K562 treated with DMSO at 1 percent for 24 hours (cell line): ENCODE measurements around the gene LBP. TPM values are rescaled to one million over a fixed set of nuclear protein-coding genes. Genes with fewer than 3 reads are reported as not detected.

Source experiments
- total RNA-seq: library from RNA; unstranded; fragments of 300-600 nt; gene quantifications from 2 replicates; pipeline ENCODE4 v1.2.3, GENCODE V29; 2022; ENCODE audit warnings: low read depth; ENCODE audit not compliant: insufficient read depth

Gene LBP, protein sequence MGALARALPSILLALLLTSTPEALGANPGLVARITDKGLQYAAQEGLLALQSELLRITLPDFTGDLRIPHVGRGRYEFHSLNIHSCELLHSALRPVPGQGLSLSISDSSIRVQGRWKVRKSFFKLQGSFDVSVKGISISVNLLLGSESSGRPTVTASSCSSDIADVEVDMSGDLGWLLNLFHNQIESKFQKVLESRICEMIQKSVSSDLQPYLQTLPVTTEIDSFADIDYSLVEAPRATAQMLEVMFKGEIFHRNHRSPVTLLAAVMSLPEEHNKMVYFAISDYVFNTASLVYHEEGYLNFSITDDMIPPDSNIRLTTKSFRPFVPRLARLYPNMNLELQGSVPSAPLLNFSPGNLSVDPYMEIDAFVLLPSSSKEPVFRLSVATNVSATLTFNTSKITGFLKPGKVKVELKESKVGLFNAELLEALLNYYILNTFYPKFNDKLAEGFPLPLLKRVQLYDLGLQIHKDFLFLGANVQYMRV
- total RNA-seq, result 0.14 TPM in 1 of 2 replicates, not detected in the other

GRCh38 chr20:38346247-38346651, at the start of gene LBP:
TSS of gene LBP (plus strand) at chr20:38346482. CDS start at chr20:38346517, 35 bp downstream.

DNA sequence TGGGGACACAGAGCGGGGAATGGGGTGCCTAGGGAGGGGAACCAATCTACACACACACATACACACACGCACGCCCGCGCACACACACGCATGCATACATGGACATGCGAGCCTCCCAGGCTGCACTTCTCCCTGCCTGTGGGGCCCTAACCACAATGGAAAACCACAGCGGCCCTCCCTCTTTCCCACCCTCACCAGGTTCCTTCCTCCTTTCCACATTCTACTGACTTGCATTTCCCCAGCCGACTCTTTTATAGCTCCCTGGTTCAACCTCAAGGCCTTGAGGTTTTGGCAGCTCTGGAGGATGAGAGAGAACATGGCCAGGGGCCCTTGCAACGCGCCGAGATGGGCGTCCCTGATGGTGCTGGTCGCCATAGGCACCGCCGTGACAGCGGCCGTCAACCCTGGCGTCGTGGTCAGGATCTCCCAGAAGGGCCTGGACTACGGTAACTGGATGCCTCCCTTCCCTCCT, 42.3 kb upstream of the LBP start, which contains the start of gene BPI:
Gene BPI (plus strand): TSS at position 249 of the 472 bp plus-strand sequence. CDS start 68 bp downstream, at position 317.

Other genes starting within 250 kb of the LBP start
- gene TGM2, start 181.2 kb upstream of the LBP start, total RNA-seq, result 144 and 153 TPM in 2 replicates
- 0.30 and 0.81 TPM in 2 replicates for gene KIAA1755, start 85.7 kb upstream of the LBP start, total RNA-seq
- not detected in 2 replicates for gene BPI, start 42.3 kb upstream of the LBP start, total RNA-seq
- 28.1 and 29.4 TPM in 2 replicates for gene SNHG17, start 88.8 kb downstream of the LBP start, total RNA-seq
- gene RALGAPB, start 126.4 kb downstream of the LBP start, total RNA-seq, result 14.8 and 16.3 TPM in 2 replicates
- gene ADIG, start 234.7 kb downstream of the LBP start, total RNA-seq, result not detected in 2 replicates